Activated naive CD4-positive, alpha-beta T cell treated with anti-CD3 and anti-CD28 coated beads, Interleukin-2, amount 50 U/mL, for 24 hours (primary cell): ENCODE data around the gene SKAP1.

Source experiments
- H3K27ac Mint-ChIP-seq: one replicate; pipeline ENCODE4 v1.8.0; 2021; ENCODE audit warnings: mild to moderate bottlenecking, mixed read lengths
- H3K27me3 Mint-ChIP-seq: one replicate; pipeline ENCODE4 v1.8.0; 2021; ENCODE audit warnings: mixed read lengths
- H3K36me3 Mint-ChIP-seq: one replicate; pipeline ENCODE4 v1.8.0; 2021; ENCODE audit warnings: mixed read lengths
- H3K4me1 Mint-ChIP-seq: one replicate; pipeline ENCODE4 v1.8.0; 2021; ENCODE audit warnings: mixed read lengths
- H3K4me3 Mint-ChIP-seq: one replicate; pipeline ENCODE4 v1.8.0; 2021; ENCODE audit warnings: mild to moderate bottlenecking, mixed read lengths
- H3K9me3 Mint-ChIP-seq: one replicate; pipeline ENCODE4 v1.8.0; 2021; ENCODE audit warnings: mixed read lengths

Gene SKAP1

DNA sequence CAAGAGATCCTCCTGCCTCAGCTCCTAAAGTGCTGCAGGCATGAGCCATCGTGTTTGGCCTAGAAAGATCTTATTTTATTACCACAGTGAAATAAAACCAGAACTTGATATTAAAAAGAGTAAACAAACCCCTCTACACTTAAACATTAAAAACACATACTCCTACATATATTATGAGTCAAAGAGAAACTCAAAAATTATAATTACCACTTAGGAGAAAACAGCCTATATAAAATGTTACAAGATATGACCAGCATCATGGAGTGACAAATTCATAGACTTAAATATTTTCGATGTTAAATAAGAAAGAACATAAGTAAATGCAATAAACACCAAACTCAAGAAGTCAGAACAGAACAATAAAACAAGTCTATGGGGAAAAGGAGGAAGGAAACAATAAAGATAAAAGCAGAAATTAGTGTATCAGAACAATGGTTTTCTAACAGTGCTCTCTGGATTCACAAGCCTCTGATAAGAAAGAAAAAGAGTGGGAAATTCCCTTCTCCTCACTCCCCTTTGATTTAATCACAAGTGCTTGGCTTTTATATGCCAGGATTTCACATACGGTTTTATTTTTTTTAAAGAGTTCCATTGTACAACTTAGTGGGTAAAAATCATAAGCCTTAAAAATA is 23.0 kb downstream of the SKAP1 start:
- Mint-ChIP-seq H3K4me3 (peak overlapping the region; percentile 53), H3K36me3 (peaks cover 31% of the 10 kb centered on the region), H3K27me3 (no peaks in the 10 kb centered on the region), H3K4me1 (peaks cover 68% of the 10 kb centered on the region), H3K27ac (peak overlapping the region; percentile 91), H3K9me3 (no peaks in the 10 kb centered on the region)

DNA sequence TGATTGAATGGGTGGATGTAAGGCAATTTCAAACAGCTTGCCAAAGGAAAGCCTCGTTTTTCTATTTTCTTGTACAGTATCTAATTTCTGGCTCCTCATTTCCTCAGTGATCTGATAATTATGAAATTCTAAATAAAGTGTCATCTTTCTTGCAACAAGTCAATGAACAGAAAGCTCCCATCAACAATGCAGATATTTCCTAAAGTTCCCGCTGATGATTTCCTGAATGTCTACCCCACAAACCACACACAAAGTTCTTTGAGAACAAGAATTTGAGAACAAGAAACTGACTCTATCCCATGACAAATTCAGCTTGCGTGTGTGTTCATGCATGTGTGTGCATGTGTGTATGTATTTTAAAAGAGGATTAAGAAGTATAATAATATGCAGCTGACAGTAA is 35.2 kb downstream of the SKAP1 start:
- Mint-ChIP-seq H3K27me3 (no peaks in the 10 kb centered on the region), H3K4me3 (no peak overlapping the region), H3K4me1 (peaks cover 54% of the 10 kb centered on the region), H3K9me3 (no peaks in the 10 kb centered on the region), H3K27ac (no peak overlapping the region), H3K36me3 (peaks cover 21% of the 10 kb centered on the region)

DNA sequence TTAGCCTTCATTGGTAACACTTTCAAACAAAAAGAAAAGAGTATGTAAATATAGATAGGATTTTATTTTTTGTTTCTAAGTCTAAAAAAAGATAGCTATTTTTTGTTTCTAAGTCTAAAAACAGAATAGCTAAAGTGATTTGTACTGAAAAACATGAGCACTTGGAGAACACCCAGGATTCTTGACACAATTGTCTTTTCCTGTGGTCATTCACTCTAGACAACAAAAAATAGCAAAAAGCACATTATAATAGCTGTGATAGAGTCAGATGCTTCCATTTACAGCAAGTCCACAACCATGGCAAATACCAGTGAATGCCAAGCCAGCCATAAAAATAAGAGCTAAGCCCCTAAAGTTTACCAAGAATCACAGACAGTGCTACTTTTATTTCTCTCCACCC is 36.7 kb downstream of the SKAP1 start:
- H3K4me1 Mint-ChIP-seq = peaks cover 62% of the 10 kb centered on the region
- H3K4me3 Mint-ChIP-seq = no peak overlapping the region
- H3K9me3 Mint-ChIP-seq = no peaks in the 10 kb centered on the region
- no peak overlapping the region for H3K27ac Mint-ChIP-seq
- H3K36me3 Mint-ChIP-seq = peaks cover 25% of the 10 kb centered on the region
- H3K27me3 Mint-ChIP-seq = no peaks in the 10 kb centered on the region

DNA sequence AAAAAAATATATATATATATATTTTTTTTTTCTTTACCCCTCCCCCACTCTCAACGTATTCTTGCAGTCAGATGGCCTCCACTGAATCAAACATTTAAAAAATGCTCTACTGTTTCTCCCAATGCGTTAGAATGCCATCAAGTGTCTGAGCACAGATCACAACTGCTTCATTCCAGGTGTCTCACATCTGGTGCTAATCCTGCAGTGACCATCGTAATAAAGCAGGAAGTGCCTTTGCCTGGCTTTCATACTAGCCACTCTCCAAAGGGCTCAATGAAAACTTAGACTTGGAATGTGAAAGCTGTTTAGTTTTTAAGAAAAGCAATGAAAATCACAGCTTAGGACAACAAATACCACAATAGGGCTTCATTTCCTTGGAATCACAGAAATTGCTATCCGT is 37.2 kb downstream of the SKAP1 start:
- Mint-ChIP-seq H3K27me3 (no peaks in the 10 kb centered on the region), H3K9me3 (no peaks in the 10 kb centered on the region), H3K4me1 (peaks cover 62% of the 10 kb centered on the region), H3K36me3 (peaks cover 25% of the 10 kb centered on the region), H3K4me3 (no peak overlapping the region), H3K27ac (peak overlapping the region; percentile 46)

DNA sequence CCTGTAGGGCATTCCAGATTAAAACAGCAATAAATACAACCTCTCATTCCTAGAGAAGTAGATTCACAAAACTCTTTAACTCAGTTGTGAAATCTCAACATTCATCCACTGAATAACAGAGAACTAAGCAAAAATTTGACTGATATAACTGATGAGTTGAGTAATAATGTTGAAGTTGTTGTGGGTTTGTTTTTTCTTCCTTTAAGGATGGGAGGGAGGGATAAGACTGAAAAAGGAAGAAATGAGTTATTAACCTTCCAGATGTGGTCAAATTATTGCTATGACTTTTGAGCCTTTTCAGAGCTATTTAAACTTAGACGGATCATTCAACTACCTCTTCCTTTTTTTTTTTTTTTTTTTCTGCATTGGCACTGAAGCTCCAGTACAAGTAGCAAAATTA is 38.6 kb downstream of the SKAP1 start:
- peak overlapping the region; percentile 8 for H3K4me3 Mint-ChIP-seq
- peak overlapping the region; percentile 53 for H3K27ac Mint-ChIP-seq
- H3K36me3 Mint-ChIP-seq = peaks cover 26% of the 10 kb centered on the region
- H3K27me3 Mint-ChIP-seq = no peaks in the 10 kb centered on the region
- H3K9me3 Mint-ChIP-seq = no peaks in the 10 kb centered on the region
- H3K4me1 Mint-ChIP-seq = peaks cover 65% of the 10 kb centered on the region

DNA sequence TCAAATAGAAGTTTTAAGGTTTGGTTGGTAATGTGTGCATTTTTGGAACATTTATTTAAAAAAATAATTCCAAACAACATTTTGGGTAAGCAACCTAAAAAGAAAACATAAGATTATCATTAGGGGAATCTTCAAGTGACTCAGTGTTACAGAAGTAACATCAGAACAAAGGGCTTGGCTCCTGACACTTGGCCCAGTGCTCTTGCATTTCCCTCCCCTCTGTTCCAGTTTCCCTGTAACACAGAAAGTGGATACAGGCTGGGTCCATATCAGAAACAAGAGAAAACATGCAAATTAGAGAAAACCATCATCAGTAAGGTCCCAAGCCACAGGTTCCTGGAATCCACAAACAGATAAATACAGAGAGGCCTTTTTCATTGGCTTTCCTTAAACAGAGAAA is 40.1 kb downstream of the SKAP1 start:
- peaks cover 64% of the 10 kb centered on the region for H3K4me1 Mint-ChIP-seq
- no peak overlapping the region for H3K4me3 Mint-ChIP-seq
- no peaks in the 10 kb centered on the region for H3K27me3 Mint-ChIP-seq
- no peaks in the 10 kb centered on the region for H3K9me3 Mint-ChIP-seq
- peak overlapping the region; percentile 41 for H3K27ac Mint-ChIP-seq
- H3K36me3 Mint-ChIP-seq = peaks cover 28% of the 10 kb centered on the region

DNA sequence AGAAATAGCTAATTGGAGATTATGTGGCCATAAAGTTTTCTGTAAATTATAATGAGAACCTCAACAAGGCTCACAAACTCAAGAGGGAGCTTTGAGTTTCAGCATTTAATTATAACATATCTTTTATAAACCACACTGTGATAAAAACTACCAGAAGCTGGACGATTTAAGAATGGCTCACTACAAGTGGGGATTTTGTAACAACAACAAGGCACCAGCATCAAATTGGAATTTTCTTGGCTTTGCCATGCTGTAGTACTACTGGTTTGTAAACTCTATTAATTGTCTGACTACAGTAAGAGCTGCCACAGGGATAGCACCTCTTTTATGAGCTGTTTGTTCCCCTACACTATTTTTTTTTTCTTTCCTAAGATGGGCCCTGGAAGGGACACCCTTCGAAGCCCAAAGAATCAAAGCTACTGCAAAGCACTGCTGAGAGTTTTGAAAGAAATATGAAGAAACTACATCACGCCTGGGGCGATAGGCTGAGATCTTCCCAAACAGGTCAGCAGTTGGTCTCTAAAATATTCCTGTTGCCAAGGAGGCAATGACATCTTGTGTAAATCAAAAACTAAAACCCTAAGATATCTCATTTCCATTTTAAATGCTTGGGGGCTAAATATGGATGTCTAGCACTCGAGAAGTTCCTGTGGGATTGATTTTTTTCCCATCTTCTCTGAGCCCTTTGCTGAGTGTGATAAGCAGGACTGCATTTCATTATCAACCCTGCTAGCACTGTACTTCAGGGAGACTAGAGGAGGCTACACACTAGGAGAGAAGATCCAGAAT is 40.9 kb downstream of the SKAP1 start:
- no peaks in the 10 kb centered on the region for H3K9me3 Mint-ChIP-seq
- peaks cover 31% of the 10 kb centered on the region for H3K36me3 Mint-ChIP-seq
- peaks cover 67% of the 10 kb centered on the region for H3K4me1 Mint-ChIP-seq
- no peaks in the 10 kb centered on the region for H3K27me3 Mint-ChIP-seq
- no peak overlapping the region for H3K27ac Mint-ChIP-seq
- H3K4me3 Mint-ChIP-seq = no peak overlapping the region

DNA sequence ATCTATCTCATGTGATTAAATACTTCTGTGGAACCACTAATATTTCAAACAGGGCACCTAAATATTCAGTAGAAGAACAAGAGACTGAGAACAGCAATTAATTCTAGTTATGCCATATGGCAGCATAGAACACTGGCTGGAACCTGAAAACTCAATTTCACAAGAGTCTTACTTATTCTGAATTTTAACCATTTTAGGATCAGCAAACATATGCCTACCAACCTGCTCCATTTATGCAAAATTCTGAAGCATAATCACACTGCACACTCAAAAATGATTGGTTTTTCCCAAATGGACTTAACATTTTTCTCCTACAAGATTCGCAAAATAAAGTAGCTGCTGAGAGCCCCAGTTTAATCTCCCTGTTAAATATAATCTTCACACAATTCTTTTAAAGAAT is 43.2 kb downstream of the SKAP1 start:
- Mint-ChIP-seq H3K4me1 (peaks cover 68% of the 10 kb centered on the region), H3K27ac (no peak overlapping the region), H3K4me3 (no peak overlapping the region), H3K36me3 (peaks cover 36% of the 10 kb centered on the region), H3K9me3 (no peaks in the 10 kb centered on the region), H3K27me3 (no peaks in the 10 kb centered on the region)

DNA sequence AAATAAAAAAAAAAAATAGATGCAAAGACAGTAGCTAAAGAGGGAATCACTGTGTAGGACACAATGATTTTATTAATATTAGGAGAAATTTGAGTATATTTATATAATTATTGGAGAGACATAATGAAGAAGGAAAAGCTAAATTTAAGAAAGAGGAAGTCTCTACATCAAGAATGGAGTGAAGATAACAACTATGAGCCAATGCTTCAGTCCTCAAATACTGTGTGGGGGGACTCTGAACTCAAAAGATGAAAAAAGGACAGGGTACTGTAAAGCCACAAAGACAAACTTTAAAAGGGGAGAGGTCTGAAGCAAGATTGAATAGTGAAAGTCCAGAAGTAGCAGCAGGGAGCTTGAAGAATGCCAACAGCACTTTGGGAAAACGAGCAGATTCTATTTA is 44.7 kb downstream of the SKAP1 start:
- peaks cover 39% of the 10 kb centered on the region for H3K36me3 Mint-ChIP-seq
- no peaks in the 10 kb centered on the region for H3K27me3 Mint-ChIP-seq
- peaks cover 66% of the 10 kb centered on the region for H3K4me1 Mint-ChIP-seq
- no peaks in the 10 kb centered on the region for H3K9me3 Mint-ChIP-seq
- H3K27ac Mint-ChIP-seq = peak overlapping the region; percentile 56
- H3K4me3 Mint-ChIP-seq = no peak overlapping the region

DNA sequence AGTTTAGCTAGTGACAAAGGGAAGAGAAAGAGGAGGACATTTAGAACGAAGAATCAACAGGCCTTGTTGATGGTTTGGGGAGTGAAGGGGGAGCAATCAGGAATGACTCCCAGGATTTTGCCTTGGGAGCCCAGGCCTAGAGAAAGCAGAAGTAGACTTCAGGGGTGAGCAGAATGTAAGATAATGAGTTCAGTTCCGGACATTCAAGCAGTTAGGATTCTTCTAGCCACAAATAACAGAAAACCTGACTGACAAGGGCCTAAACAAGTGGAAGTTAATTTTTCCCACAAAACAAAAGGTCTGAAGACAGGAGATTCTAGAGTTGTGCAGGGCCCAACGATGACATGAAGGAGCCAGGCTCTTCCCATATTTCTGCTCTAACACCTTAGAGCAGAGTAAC is 45.9 kb downstream of the SKAP1 start:
- Mint-ChIP-seq H3K4me3 (no peak overlapping the region), H3K4me1 (peaks cover 61% of the 10 kb centered on the region), H3K27ac (peak overlapping the region; percentile 84)

DNA sequence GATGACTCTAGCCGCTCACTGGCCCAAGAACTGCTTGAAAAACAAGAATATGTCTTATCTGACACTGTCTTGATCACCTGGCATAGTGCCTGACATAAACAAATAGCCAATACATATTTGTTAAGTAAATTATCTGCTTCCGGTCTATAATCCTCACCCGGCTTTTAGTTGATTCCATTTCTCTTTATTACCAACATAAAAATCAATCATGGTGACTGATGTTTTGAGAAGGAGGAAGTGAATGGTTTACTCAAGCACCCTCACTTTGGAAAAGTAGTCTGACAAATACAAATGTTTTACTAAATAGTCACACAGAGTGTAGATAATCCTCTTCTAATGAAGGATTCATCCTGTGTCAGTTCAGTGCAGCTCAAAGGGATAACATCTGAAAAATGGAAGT is 47.0 kb downstream of the SKAP1 start:
- H3K27ac Mint-ChIP-seq = no peak overlapping the region
- H3K36me3 Mint-ChIP-seq = peaks cover 31% of the 10 kb centered on the region
- no peaks in the 10 kb centered on the region for H3K27me3 Mint-ChIP-seq
- H3K4me1 Mint-ChIP-seq = peaks cover 54% of the 10 kb centered on the region
- H3K9me3 Mint-ChIP-seq = no peaks in the 10 kb centered on the region
- H3K4me3 Mint-ChIP-seq = no peak overlapping the region

More for the DNA sequence above, 45.9 kb downstream of the SKAP1 start:
- peaks cover 32% of the 10 kb centered on the region for H3K36me3 Mint-ChIP-seq
- no peaks in the 10 kb centered on the region for H3K27me3 Mint-ChIP-seq
- H3K9me3 Mint-ChIP-seq = no peaks in the 10 kb centered on the region

DNA sequence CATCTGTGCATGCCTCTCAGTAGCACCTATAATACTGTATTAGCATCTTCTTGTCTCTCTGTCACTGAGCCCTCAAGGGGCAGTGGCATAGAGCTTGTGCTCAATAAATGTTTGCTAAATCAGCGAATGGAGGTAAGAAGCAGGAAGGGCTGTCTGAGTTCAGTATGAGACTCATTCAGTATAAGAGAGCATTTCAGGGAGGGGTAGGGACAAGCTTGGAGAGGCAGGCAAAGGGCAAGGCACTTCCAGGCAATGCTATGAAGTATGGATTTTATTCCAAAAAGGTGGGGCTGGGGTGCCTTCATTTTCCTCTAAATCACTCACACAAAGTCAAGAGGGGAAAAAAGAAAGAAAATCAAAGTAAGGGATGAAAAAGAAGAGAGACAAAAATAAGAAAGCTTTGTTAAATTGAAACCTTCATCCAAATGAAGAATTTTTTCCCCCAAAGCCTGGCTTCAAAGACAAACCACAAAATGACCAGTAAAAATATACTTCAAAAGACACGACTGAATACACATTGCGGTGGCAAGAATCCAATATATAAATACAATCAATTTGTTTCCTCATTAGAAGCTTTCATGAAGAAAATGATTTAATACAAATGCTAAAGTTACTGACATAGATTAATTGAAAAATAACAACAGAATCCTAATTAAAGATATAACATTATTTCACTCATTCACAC is 51.2 kb downstream of the SKAP1 start:
- Mint-ChIP-seq H3K36me3 (peaks cover 11% of the 10 kb centered on the region), H3K27me3 (no peaks in the 10 kb centered on the region), H3K4me3 (no peak overlapping the region), H3K4me1 (peaks cover 32% of the 10 kb centered on the region), H3K27ac (peak overlapping the region; percentile 52), H3K9me3 (no peaks in the 10 kb centered on the region)

DNA sequence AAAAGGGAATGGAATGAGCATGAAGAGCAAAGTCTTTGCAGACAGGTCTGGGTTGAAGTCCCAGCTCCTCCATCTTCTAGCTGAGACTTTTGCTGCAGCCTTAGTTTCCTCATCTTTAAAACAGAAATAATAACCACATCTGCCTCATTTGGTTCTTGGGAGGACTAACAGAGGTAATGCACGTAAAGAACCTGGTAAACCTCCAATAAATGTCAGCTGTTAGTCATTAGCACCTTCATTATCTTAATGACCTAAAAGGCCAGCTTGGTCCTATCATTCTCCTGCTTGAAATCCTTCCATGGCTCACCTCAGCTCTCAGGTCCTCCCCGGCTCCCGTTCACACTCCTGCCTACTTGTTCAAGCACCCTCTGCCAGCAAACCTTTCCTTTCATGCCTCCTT is 51.8 kb downstream of the SKAP1 start:
- Mint-ChIP-seq H3K4me1 (peaks cover 36% of the 10 kb centered on the region), H3K9me3 (no peaks in the 10 kb centered on the region)

DNA sequence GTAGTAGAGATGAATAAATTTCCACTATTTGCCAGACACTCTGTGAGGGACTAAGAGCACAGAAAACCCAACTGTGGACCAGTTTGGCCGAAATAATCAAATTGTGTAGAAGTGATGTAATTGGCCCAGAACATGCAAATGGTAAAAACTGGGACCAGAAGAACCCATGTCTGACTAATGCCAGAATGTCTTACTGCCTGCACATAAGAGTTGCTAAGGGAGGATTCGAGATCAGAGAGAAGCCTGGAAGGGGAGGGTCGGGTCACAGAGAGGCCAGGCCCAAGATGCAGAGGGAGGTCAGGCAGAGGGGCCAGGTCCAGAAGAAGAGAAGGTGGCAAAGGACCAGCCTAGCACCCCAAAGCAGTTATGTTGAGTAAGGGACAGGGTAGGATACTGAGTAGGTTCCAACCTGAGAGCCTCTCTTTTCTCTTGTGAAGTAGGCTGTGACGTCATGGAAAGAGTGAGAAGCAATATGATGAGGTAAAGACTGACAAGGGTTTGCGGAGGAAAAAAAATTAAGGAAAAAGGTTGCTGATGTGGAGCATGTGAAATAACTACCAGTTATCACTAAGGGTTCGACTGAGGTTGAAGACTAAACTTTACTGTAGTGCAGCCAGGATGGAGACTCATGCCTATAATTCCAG is 53.2 kb downstream of the SKAP1 start:
- no peaks in the 10 kb centered on the region for H3K27me3 Mint-ChIP-seq
- H3K9me3 Mint-ChIP-seq = no peaks in the 10 kb centered on the region
- H3K27ac Mint-ChIP-seq = no peak overlapping the region
- no peak overlapping the region for H3K4me3 Mint-ChIP-seq
- H3K36me3 Mint-ChIP-seq = peaks cover 9% of the 10 kb centered on the region
- peaks cover 40% of the 10 kb centered on the region for H3K4me1 Mint-ChIP-seq

More for the DNA sequence above, 51.8 kb downstream of the SKAP1 start:
- Mint-ChIP-seq H3K27me3 (no peaks in the 10 kb centered on the region), H3K27ac (no peak overlapping the region), H3K36me3 (peaks cover 10% of the 10 kb centered on the region), H3K4me3 (no peak overlapping the region)

DNA sequence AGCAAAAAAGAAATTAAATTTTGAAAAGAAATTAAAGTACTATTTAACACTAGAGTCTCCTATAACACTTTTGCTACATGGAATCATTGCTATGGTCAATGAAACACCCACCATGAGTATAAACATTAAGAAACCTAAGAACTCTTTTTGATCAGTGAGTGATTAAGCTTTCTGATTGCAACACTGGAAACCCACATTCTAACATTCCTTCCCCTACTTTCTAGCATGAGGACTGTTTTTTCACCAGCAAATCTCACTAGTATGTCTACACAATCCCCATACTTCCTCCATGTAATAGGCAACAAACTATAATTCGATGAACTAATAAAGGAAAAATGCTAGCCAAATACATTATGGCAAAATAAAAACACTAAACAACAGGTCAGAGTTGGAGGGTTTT is 54.7 kb downstream of the SKAP1 start:
- peaks cover 43% of the 10 kb centered on the region for H3K4me1 Mint-ChIP-seq
- peaks cover 8% of the 10 kb centered on the region for H3K36me3 Mint-ChIP-seq
- no peak overlapping the region for H3K27ac Mint-ChIP-seq
- no peaks in the 10 kb centered on the region for H3K27me3 Mint-ChIP-seq
- H3K9me3 Mint-ChIP-seq = no peaks in the 10 kb centered on the region
- H3K4me3 Mint-ChIP-seq = no peak overlapping the region
